ENCODE results near the gene PAQR6.

- TF ChIP-seq CTCF (conservative IDR thresholded peaks at IDR 0.05; ENCODE audit: low read depth, low read length) (no peak), POLR2A (IDR thresholded peaks at IDR 0.05; ENCODE audit: low read depth, low read length) (no peak), NFE2L2 (IDR thresholded peaks at IDR 0.05; ENCODE audit: low read depth, low read length) (no peak), RCOR1 (IDR thresholded peaks at IDR 0.05; ENCODE audit: insufficient replicate concordance, low read length) (no peak), RAD21 (IDR thresholded peaks at IDR 0.05; ENCODE audit: low read length) (no peak), MXI1 (IDR thresholded peaks at IDR 0.05; ENCODE audit: borderline replicate concordance, low read depth, low read length) (no peak), CEBPB (IDR thresholded peaks at IDR 0.05; ENCODE audit: low read depth, low read length) (no peak), USF2 (IDR thresholded peaks at IDR 0.05; ENCODE audit: low read depth, low read length) (no peak), MAZ (IDR thresholded peaks at IDR 0.05; ENCODE audit: borderline replicate concordance, low read depth, low read length) (no peak), RFX5 (IDR thresholded peaks at IDR 0.05; ENCODE audit: low read depth, low read length) (no peak), FOS (IDR thresholded peaks at IDR 0.05; ENCODE audit: low read depth, low read length) (no peak), CHD1 (IDR thresholded peaks at IDR 0.05; ENCODE audit: low read depth, low read length) (no peak)
These were observed 37.6 kb upstream of the PAQR6 start for GRCh38 chr1:156285437-156285836.
